Neural progenitor cell (in vitro differentiated cells): Measurements from ENCODE around the gene STK40.

Experiments used
- CTCF ChIP-seq: fragments of 200-600 bp; sonication (generic); IDR thresholded peaks from 2 replicates; pipeline ENCODE4 v1.5.1; 2017; ENCODE audit warnings: antibody characterized with exemption, mild to moderate bottlenecking
- EZH2 ChIP-seq: fragments of 200-600 bp; sonication (generic); IDR thresholded peaks from 2 replicates; pipeline ENCODE4 v1.6.1; 2017; ENCODE audit warnings: antibody characterized with exemption, mild to moderate bottlenecking, moderate library complexity

GRCh38 chr1:36355811-36356210 lies 29.9 kb downstream of the STK40 start:
- no peak for TF ChIP-seq CTCF
- TF ChIP-seq EZH2 = no peak
